Stimulated activated CD8-positive, alpha-beta memory T cell treated with anti-CD3 and anti-CD28 coated beads, Interleukin-4, amount 100 ng/mL, for 48 hours (primary cell): ENCODE data around the gene MYOF.
"Not testable (repeated sequence)": the region's sequence is repeated elsewhere in the genome, so short reads cannot be mapped to it uniquely, and the experiment has no call there.

Experiments
- DNase-seq: peaks from one replicate; pipeline ENCODE4 v3.0.0-alpha.2; 2020

MYOF gene

GRCh38 chr10:93419016-93419415 is 63.1 kb downstream of the MYOF start:
- not testable (repeated sequence) for DNase-seq

GRCh38 chr10:93417921-93418320 is 64.2 kb downstream of the MYOF start:
- no peak for DNase-seq

GRCh38 chr10:93417266-93417665 is 64.9 kb downstream of the MYOF start:
- no peak for DNase-seq

- DNase-seq = no peak
Measured at GRCh38 chr10:93416824-93417223, 65.3 kb downstream of the MYOF start.

- no peak for DNase-seq
Measured at GRCh38 chr10:93415693-93416092, 66.4 kb downstream of the MYOF start.

- peak; percentile 34 for DNase-seq
Measured at GRCh38 chr10:93413252-93413689, 68.9 kb downstream of the MYOF start.

GRCh38 chr10:93412801-93413200 is 69.3 kb downstream of the MYOF start:
- DNase-seq = no peak

- DNase-seq = no peak
Measured at GRCh38 chr10:93410697-93411348, 71.3 kb downstream of the MYOF start.

- DNase-seq = no peak
Measured at GRCh38 chr10:93408783-93409182, 73.4 kb downstream of the MYOF start.

GRCh38 chr10:93406364-93407145 is 75.6 kb downstream of the MYOF start:
- no peak for DNase-seq

- DNase-seq = no peak
Measured at GRCh38 chr10:93404048-93404354, 78.1 kb downstream of the MYOF start.

- no peak for DNase-seq
Measured at GRCh38 chr10:93403152-93404047, 78.7 kb downstream of the MYOF start.

GRCh38 chr10:93402192-93402591 is 79.9 kb downstream of the MYOF start:
- no peak for DNase-seq

GRCh38 chr10:93398528-93398927 is 83.6 kb downstream of the MYOF start:
- DNase-seq = no peak

- no peak for DNase-seq
Measured at GRCh38 chr10:93397020-93397419, 85.1 kb downstream of the MYOF start.

GRCh38 chr10:93393211-93393610 is 88.9 kb downstream of the MYOF start:
- no peak for DNase-seq

GRCh38 chr10:93392121-93392520 is 90.0 kb downstream of the MYOF start:
- no peak for DNase-seq

GRCh38 chr10:93390306-93391090 is 91.6 kb downstream of the MYOF start:
- DNase-seq = no peak

- DNase-seq = no peak
Measured at GRCh38 chr10:93386631-93387369, 95.3 kb downstream of the MYOF start.

- no peak for DNase-seq
Measured at GRCh38 chr10:93385345-93385744, 96.8 kb downstream of the MYOF start.

- no peak for DNase-seq
Measured at GRCh38 chr10:93384006-93384405, 98.1 kb downstream of the MYOF start.

- no peak for DNase-seq
Measured at GRCh38 chr10:93383562-93383981, 98.6 kb downstream of the MYOF start.
